Smooth muscle cell (in vitro differentiated cells): ENCODE results near the gene ELMO1. TPM values are rescaled to one million over a fixed set of nuclear protein-coding genes. Genes with fewer than 3 reads are reported as not detected.

ENCODE experiments used
- DNase-seq: peaks from one replicate; lab custom pipeline; 2025; ENCODE audit not compliant: unreplicated experiment; lab: John Stamatoyannopoulos, UW
- H2AFZ ChIP-seq: fragments of 200-600 bp; sonication (generic); 2 replicates; pipeline ENCODE4 v1.6.0; 2016; ENCODE audit warnings: antibody characterized with exemption, low read depth, mild to moderate bottlenecking
- H3F3A ChIP-seq: fragments of 200-600 bp; sonication (generic); 2 replicates; pipeline ENCODE4 v1.6.0; 2017; ENCODE audit warnings: antibody characterized with exemption, low read depth
- H3K27ac ChIP-seq: fragments of 200-600 bp; sonication (generic); 2 replicates; pipeline ENCODE4 v1.5.1; 2016; ENCODE audit warnings: low read depth, mild to moderate bottlenecking
- H3K27me3 ChIP-seq: fragments of 200-600 bp; sonication (generic); 2 replicates; pipeline ENCODE4 v1.6.1; 2016; ENCODE audit warnings: low read depth, mild to moderate bottlenecking
- H3K36me3 ChIP-seq: fragments of 200-600 bp; sonication (generic); 2 replicates; pipeline ENCODE4 v1.5.1; 2016; ENCODE audit warnings: low read depth
- H3K4me1 ChIP-seq: fragments of 200-600 bp; sonication (generic); 2 replicates; pipeline ENCODE4 v1.5.1; 2016; ENCODE audit warnings: low read depth
- H3K4me2 ChIP-seq: fragments of 200-600 bp; sonication (generic); 2 replicates; pipeline ENCODE4 v1.6.0; 2016; ENCODE audit warnings: mild to moderate bottlenecking
- H3K4me3 ChIP-seq: fragments of 200-600 bp; sonication (generic); 2 replicates; pipeline ENCODE4 v1.5.1; 2016; ENCODE audit warnings: mild to moderate bottlenecking
- H3K79me2 ChIP-seq: fragments of 200-600 bp; sonication (generic); 2 replicates; pipeline ENCODE4 v1.6.0; 2016; ENCODE audit warnings: low read depth, mild to moderate bottlenecking
- H3K9ac ChIP-seq: fragments of 200-600 bp; sonication (generic); 2 replicates; pipeline ENCODE4 v1.6.0; 2016; ENCODE audit warnings: low read depth
- H3K9me3 ChIP-seq: fragments of 200-600 bp; sonication (generic); replicated peaks from 2 replicates; pipeline ENCODE4 v1.5.1; 2016; ENCODE audit warnings: low read depth
- H4K20me1 ChIP-seq: fragments of 200-600 bp; sonication (generic); 2 replicates; pipeline ENCODE4 v1.6.0; 2016; ENCODE audit warnings: low read depth
- CTCF ChIP-seq: fragments of 200-600 bp; sonication (generic); IDR thresholded peaks from 2 replicates; pipeline ENCODE4 v1.5.1; 2017; ENCODE audit warnings: borderline replicate concordance, mild to moderate bottlenecking, antibody characterized with exemption; ENCODE audit not compliant: insufficient read depth, poor library complexity, severe bottlenecking
- WGBS: methylation state at CpG from one replicate; pipeline ENCODE4 v1.1.7; 2016; ENCODE audit warnings: low lambda C conversion rate; 5-methylcytosine and 5-hydroxymethylcytosine counted together
- polyA plus RNA-seq: library from polyadenylated mRNA; unstranded; fragments of >200 nt; fragmentation: Nextera tagmentation; extraction: Ambion mirVana; gene quantifications from 2 replicates; pipeline ENCODE4 v1.2.1, GENCODE V29; 2016
- total RNA-seq: library from RNA; depleted of rRNA; stranded (reverse); fragments of >200 nt; gene quantifications from 2 replicates; pipeline ENCODE4 v1.2.3, GENCODE V29; 2014

ELMO1 gene
- total and polyA plus RNA-seq, 2 experiments from 2014 or later: 8.2 to 36.0 TPM

GRCh38 chr7:37414352-37414983, 34.2 kb downstream of the ELMO1 start:
- Histone ChIP-seq H3K36me3 (no peaks in the 10 kb centered on the region), H3K4me3 (no peak overlapping the region), H3K4me1 (no peaks in the 10 kb centered on the region), H3K27ac (no peak overlapping the region), H2AFZ (no peak overlapping the region), H4K20me1 (no peaks in the 10 kb centered on the region), H3K9ac (no peak overlapping the region), H3K27me3 (no peaks in the 10 kb centered on the region), H3F3A (no peaks in the 10 kb centered on the region), H3K4me2 (no peak overlapping the region), H3K79me2 (peaks cover 3% of the 10 kb centered on the region), H3K9me3 (no peaks in the 10 kb centered on the region)
- no peak for DNase-seq
- WGBS: 97% methylated on average over 5 of the region's 5 CpGs
- no peak for TF ChIP-seq CTCF

- no peaks in the 10 kb centered on the region for H3K9me3 ChIP-seq
- no peak overlapping the region for H3K9ac ChIP-seq
- H3K4me2 ChIP-seq: no peak overlapping the region
- H3K4me3 ChIP-seq: no peak overlapping the region
- no peaks in the 10 kb centered on the region for H4K20me1 ChIP-seq
- no peak for TF ChIP-seq CTCF
- no peak overlapping the region for H2AFZ ChIP-seq
- H3K27ac ChIP-seq: no peak overlapping the region
- H3K36me3 ChIP-seq: no peaks in the 10 kb centered on the region
- no peak for DNase-seq
- H3K27me3 ChIP-seq: no peaks in the 10 kb centered on the region
- no peaks in the 10 kb centered on the region for H3F3A ChIP-seq
- WGBS: 86% methylated on average over 4 of the region's 4 CpGs
- H3K79me2 ChIP-seq: peaks cover 3% of the 10 kb centered on the region
- no peaks in the 10 kb centered on the region for H3K4me1 ChIP-seq
Observed at GRCh38 chr7:37411444-37412034, 37.1 kb downstream of the ELMO1 start.

- H4K20me1 ChIP-seq: no peaks in the 10 kb centered on the region
- 50% methylated on average over 1 of the region's 1 CpG for WGBS
- H3K27me3 ChIP-seq: no peaks in the 10 kb centered on the region
- peaks cover 3% of the 10 kb centered on the region for H3K79me2 ChIP-seq
- H3K9ac ChIP-seq: no peak overlapping the region
- no peak overlapping the region for H3K4me3 ChIP-seq
- no peaks in the 10 kb centered on the region for H3F3A ChIP-seq
- H3K27ac ChIP-seq: no peak overlapping the region
- H3K36me3 ChIP-seq: no peaks in the 10 kb centered on the region
- no peak overlapping the region for H2AFZ ChIP-seq
- no peak overlapping the region for H3K4me2 ChIP-seq
- no peak for TF ChIP-seq CTCF
- H3K4me1 ChIP-seq: no peaks in the 10 kb centered on the region
- H3K9me3 ChIP-seq: no peaks in the 10 kb centered on the region
- DNase-seq: no peak
Observed at GRCh38 chr7:37410305-37411229, 38.1 kb downstream of the ELMO1 start.
